Activated T-helper 1 cell treated with Interleukin-2 at 50 U/mL for 16 hours (primary cell): ENCODE data around the gene KIAA1958.

Experiments
- DNase-seq: peaks from one replicate; pipeline ENCODE4 v3.0.0-alpha.2; 2020; ENCODE audit warnings: low read depth

Gene KIAA1958

GRCh38 chr9:112605518-112605917 lies 118.9 kb downstream of the KIAA1958 start:
- no peak for DNase-seq

GRCh38 chr9:112605963-112606699 lies 119.5 kb downstream of the KIAA1958 start:
- no peak for DNase-seq

- no peak for DNase-seq
Observed at GRCh38 chr9:112608851-112609250, 122.2 kb downstream of the KIAA1958 start.

GRCh38 chr9:112615584-112616266 lies 129.1 kb downstream of the KIAA1958 start:
- no peak for DNase-seq

- DNase-seq: no peak
Observed at GRCh38 chr9:112617371-112617770, 130.7 kb downstream of the KIAA1958 start.

- no peak for DNase-seq
Observed at GRCh38 chr9:112618385-112619009, 131.9 kb downstream of the KIAA1958 start.

- DNase-seq: no peak
Observed at GRCh38 chr9:112620388-112620787, 133.8 kb downstream of the KIAA1958 start.

- no peak for DNase-seq
Observed at GRCh38 chr9:112621018-112621655, 134.5 kb downstream of the KIAA1958 start.

GRCh38 chr9:112623198-112623597 lies 136.6 kb downstream of the KIAA1958 start:
- no peak for DNase-seq

- no peak for DNase-seq
Observed at GRCh38 chr9:112624711-112625707, 138.4 kb downstream of the KIAA1958 start.

GRCh38 chr9:112629671-112630485 lies 143.3 kb downstream of the KIAA1958 start:
- DNase-seq: no peak

- no peak for DNase-seq
Observed at GRCh38 chr9:112631313-112632070, 144.9 kb downstream of the KIAA1958 start.

GRCh38 chr9:112640311-112640710 lies 153.7 kb downstream of the KIAA1958 start:
- DNase-seq: no peak

- no peak for DNase-seq
Observed at GRCh38 chr9:112642126-112642525, 155.5 kb downstream of the KIAA1958 start.

- DNase-seq: no peak
Observed at GRCh38 chr9:112647596-112647995, 161.0 kb downstream of the KIAA1958 start.

GRCh38 chr9:112648624-112649023 lies 162.0 kb downstream of the KIAA1958 start:
- DNase-seq: no peak

GRCh38 chr9:112654282-112654681 lies 167.7 kb downstream of the KIAA1958 start:
- DNase-seq: no peak

- DNase-seq: no peak
Observed at GRCh38 chr9:112655668-112656067, 169.0 kb downstream of the KIAA1958 start.

GRCh38 chr9:112659906-112660305 lies 173.3 kb downstream of the KIAA1958 start:
- no peak for DNase-seq

GRCh38 chr9:112663681-112664080 lies 177.1 kb downstream of the KIAA1958 start:
- no peak for DNase-seq
